ENCODE data around the gene GTPBP3. TPM values are rescaled to one million over a fixed set of nuclear protein-coding genes. Genes with fewer than 3 reads are reported as not detected.

The GTPBP3 gene
- total and polyA plus RNA-seq, 2 experiments from 2014 or later: 25.4 to 67.8 TPM

GRCh38 chr19:17330262-17331044, 6.9 kb upstream of the GTPBP3 start:
- no peaks in the 10 kb centered on the region for H3K36me3 ChIP-seq (ENCODE audit: insufficient read depth)
- no peak overlapping the region for H3K4me2 ChIP-seq
- H3F3A ChIP-seq (replicated peaks; ENCODE audit: low read depth): peaks cover 31% of the 10 kb centered on the region
- Mint-ChIP-seq H3K27ac (no peak overlapping the region), H3K9me3 (peaks cover 5% of the 10 kb centered on the region; the same call in 2 of the 3 replicates), H3K4me1 (peaks cover 27% of the 10 kb centered on the region), H3K36me3 (ENCODE audit: low read depth) (peaks cover 22% of the 10 kb centered on the region), H3K27me3 (ENCODE audit: insufficient read depth, low read depth, poor library complexity) (peaks cover 22% of the 10 kb centered on the region), H3K4me3 (peak overlapping the region; percentile 44; the same call in 2 of the 3 replicates)
- no peak overlapping the region for H3K4me3 ChIP-seq
- TF ChIP-seq, protein P1, sequence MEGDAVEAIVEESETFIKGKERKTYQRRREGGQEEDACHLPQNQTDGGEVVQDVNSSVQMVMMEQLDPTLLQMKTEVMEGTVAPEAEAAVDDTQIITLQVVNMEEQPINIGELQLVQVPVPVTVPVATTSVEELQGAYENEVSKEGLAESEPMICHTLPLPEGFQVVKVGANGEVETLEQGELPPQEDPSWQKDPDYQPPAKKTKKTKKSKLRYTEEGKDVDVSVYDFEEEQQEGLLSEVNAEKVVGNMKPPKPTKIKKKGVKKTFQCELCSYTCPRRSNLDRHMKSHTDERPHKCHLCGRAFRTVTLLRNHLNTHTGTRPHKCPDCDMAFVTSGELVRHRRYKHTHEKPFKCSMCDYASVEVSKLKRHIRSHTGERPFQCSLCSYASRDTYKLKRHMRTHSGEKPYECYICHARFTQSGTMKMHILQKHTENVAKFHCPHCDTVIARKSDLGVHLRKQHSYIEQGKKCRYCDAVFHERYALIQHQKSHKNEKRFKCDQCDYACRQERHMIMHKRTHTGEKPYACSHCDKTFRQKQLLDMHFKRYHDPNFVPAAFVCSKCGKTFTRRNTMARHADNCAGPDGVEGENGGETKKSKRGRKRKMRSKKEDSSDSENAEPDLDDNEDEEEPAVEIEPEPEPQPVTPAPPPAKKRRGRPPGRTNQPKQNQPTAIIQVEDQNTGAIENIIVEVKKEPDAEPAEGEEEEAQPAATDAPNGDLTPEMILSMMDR (conservative IDR thresholded peaks at IDR 0.05; ENCODE audit: low read depth in 2 of 2): no peak
- TF ChIP-seq NANOG (IDR thresholded peaks at IDR 0.05; ENCODE audit: borderline replicate concordance) (no peak), ZNF331 (CRISPR knock-in tag; IDR thresholded peaks at IDR 0.05; ENCODE audit: low read depth) (no peak), STAT1 (IDR thresholded peaks at IDR 0.05; ENCODE audit: unreplicated experiment) (no peak), EZH2phosphoT487 (IDR thresholded peaks at IDR 0.05; ENCODE audit: unreplicated experiment) (no peak), POLR2AphosphoS5 (IDR thresholded peaks at IDR 0.05; ENCODE audit: low read depth) (no peak), ZNF114 (CRISPR knock-in tag; IDR thresholded peaks at IDR 0.05) (no peak), EZH2 (IDR thresholded peaks at IDR 0.05; ENCODE audit: low read depth, unreplicated experiment) (no peak), CREB1 (CRISPR knock-in tag; IDR thresholded peaks at IDR 0.05; ENCODE audit: low read depth) (no peak), JUNB (IDR thresholded peaks at IDR 0.05; ENCODE audit: unreplicated experiment) (no peak), ETS1 (IDR thresholded peaks at IDR 0.05) (no peak)
- TF ChIP-seq, protein P2, sequence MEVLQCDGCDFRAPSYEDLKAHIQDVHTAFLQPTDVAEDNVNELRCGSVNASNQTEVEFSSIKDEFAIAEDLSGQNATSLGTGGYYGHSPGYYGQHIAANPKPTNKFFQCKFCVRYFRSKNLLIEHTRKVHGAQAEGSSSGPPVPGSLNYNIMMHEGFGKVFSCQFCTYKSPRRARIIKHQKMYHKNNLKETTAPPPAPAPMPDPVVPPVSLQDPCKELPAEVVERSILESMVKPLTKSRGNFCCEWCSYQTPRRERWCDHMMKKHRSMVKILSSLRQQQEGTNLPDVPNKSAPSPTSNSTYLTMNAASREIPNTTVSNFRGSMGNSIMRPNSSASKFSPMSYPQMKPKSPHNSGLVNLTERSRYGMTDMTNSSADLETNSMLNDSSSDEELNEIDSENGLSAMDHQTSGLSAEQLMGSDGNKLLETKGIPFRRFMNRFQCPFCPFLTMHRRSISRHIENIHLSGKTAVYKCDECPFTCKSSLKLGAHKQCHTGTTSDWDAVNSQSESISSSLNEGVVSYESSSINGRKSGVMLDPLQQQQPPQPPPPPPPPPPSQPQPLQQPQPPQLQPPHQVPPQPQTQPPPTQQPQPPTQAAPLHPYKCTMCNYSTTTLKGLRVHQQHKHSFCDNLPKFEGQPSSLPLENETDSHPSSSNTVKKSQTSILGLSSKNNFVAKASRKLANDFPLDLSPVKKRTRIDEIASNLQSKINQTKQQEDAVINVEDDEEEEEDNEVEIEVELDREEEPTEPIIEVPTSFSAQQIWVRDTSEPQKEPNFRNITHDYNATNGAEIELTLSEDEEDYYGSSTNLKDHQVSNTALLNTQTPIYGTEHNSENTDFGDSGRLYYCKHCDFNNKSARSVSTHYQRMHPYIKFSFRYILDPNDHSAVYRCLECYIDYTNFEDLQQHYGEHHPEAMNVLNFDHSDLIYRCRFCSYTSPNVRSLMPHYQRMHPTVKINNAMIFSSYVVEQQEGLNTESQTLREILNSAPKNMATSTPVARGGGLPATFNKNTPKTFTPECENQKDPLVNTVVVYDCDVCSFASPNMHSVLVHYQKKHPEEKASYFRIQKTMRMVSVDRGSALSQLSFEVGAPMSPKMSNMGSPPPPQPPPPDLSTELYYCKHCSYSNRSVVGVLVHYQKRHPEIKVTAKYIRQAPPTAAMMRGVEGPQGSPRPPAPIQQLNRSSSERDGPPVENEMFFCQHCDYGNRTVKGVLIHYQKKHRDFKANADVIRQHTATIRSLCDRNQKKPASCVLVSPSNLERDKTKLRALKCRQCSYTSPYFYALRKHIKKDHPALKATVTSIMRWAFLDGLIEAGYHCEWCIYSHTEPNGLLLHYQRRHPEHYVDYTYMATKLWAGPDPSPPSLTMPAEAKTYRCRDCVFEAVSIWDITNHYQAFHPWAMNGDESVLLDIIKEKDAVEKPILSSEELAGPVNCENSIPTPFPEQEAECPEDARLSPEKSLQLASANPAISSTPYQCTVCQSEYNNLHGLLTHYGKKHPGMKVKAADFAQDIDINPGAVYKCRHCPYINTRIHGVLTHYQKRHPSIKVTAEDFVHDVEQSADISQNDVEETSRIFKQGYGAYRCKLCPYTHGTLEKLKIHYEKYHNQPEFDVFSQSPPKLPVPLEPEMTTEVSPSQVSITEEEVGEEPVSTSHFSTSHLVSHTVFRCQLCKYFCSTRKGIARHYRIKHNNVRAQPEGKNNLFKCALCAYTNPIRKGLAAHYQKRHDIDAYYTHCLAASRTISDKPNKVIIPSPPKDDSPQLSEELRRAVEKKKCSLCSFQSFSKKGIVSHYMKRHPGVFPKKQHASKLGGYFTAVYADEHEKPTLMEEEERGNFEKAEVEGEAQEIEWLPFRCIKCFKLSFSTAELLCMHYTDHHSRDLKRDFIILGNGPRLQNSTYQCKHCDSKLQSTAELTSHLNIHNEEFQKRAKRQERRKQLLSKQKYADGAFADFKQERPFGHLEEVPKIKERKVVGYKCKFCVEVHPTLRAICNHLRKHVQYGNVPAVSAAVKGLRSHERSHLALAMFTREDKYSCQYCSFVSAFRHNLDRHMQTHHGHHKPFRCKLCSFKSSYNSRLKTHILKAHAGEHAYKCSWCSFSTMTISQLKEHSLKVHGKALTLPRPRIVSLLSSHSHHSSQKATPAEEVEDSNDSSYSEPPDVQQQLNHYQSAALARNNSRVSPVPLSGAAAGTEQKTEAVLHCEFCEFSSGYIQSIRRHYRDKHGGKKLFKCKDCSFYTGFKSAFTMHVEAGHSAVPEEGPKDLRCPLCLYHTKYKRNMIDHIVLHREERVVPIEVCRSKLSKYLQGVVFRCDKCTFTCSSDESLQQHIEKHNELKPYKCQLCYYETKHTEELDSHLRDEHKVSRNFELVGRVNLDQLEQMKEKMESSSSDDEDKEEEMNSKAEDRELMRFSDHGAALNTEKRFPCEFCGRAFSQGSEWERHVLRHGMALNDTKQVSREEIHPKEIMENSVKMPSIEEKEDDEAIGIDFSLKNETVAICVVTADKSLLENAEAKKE (CRISPR knock-in tag; IDR thresholded peaks at IDR 0.05): no peak
- TF ChIP-seq, protein P3, sequence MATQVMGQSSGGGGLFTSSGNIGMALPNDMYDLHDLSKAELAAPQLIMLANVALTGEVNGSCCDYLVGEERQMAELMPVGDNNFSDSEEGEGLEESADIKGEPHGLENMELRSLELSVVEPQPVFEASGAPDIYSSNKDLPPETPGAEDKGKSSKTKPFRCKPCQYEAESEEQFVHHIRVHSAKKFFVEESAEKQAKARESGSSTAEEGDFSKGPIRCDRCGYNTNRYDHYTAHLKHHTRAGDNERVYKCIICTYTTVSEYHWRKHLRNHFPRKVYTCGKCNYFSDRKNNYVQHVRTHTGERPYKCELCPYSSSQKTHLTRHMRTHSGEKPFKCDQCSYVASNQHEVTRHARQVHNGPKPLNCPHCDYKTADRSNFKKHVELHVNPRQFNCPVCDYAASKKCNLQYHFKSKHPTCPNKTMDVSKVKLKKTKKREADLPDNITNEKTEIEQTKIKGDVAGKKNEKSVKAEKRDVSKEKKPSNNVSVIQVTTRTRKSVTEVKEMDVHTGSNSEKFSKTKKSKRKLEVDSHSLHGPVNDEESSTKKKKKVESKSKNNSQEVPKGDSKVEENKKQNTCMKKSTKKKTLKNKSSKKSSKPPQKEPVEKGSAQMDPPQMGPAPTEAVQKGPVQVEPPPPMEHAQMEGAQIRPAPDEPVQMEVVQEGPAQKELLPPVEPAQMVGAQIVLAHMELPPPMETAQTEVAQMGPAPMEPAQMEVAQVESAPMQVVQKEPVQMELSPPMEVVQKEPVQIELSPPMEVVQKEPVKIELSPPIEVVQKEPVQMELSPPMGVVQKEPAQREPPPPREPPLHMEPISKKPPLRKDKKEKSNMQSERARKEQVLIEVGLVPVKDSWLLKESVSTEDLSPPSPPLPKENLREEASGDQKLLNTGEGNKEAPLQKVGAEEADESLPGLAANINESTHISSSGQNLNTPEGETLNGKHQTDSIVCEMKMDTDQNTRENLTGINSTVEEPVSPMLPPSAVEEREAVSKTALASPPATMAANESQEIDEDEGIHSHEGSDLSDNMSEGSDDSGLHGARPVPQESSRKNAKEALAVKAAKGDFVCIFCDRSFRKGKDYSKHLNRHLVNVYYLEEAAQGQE (IDR thresholded peaks at IDR 0.05; ENCODE audit: unreplicated experiment): no peak
- no peak for ATAC-seq
- H3K27ac ChIP-seq (ENCODE audit: low read depth): no peak overlapping the region
- no peak overlapping the region for H2AFZ ChIP-seq
- no peaks in the 10 kb centered on the region for H4K20me1 ChIP-seq (replicated peaks; ENCODE audit: insufficient read depth)
- no peak for DNase-seq (ENCODE audit: low spot score)
- H3K4me1 ChIP-seq (ENCODE audit: insufficient read depth): peaks cover 16% of the 10 kb centered on the region
- no peaks in the 10 kb centered on the region for H3K9me2 ChIP-seq (ENCODE audit: insufficient read depth)
- peaks cover 9% of the 10 kb centered on the region; the same call in 1 of the 2 replicates for H3K27me3 ChIP-seq (ENCODE audit: insufficient read depth)
- H3K79me2 ChIP-seq (replicated peaks; ENCODE audit: insufficient read depth): no peaks in the 10 kb centered on the region
